NCI-H2171 treated with DMSO at 0.1 percent for 48 hours (cell line): Measurements from ENCODE around the gene PRSS8.
"Not testable (repeated sequence)": the region's sequence is repeated elsewhere in the genome, so short reads cannot be mapped to it uniquely, and the experiment has no call there.

ENCODE experiments used
- DNase-seq: peaks from one replicate; lab custom pipeline; 2025; lab: John Stamatoyannopoulos, UW

The PRSS8 gene

GRCh38 chr16:31135535-31136286 lies at the start of gene PRSS8:
PRSS8 (minus strand) TSS chr16:31135727; CDS start chr16:31135498, 229 bp downstream.
- DNase-seq, result peak; percentile 29

GRCh38 chr16:31184888-31185287 lies 49.4 kb upstream of the PRSS8 start:
- DNase-seq, result no peak

- DNase-seq, result no peak
Measured at GRCh38 chr16:31183432-31184428, 48.2 kb upstream of the PRSS8 start.

- no peak for DNase-seq
Measured at GRCh38 chr16:31182391-31182790, 46.9 kb upstream of the PRSS8 start.

- DNase-seq, result peak; percentile 13
Measured at GRCh38 chr16:31181102-31181830, 45.7 kb upstream of the PRSS8 start.

- DNase-seq, result peak; percentile 87
Measured at GRCh38 chr16:31179747-31180459, 44.4 kb upstream of the PRSS8 start, which contains the start of gene FUS. FUS (plus strand) TSS chr16:31180139; CDS start chr16:31180215, 76 bp downstream.

GRCh38 chr16:31179219-31179746 lies 43.8 kb upstream of the PRSS8 start:
- DNase-seq, result no peak

GRCh38 chr16:31177136-31177535 lies 41.6 kb upstream of the PRSS8 start:
- DNase-seq, result no peak

GRCh38 chr16:31170048-31170447 lies 34.5 kb upstream of the PRSS8 start:
- not testable (repeated sequence) for DNase-seq

- no peak for DNase-seq
Measured at GRCh38 chr16:31168848-31169247, 33.3 kb upstream of the PRSS8 start.

- DNase-seq, result no peak
Measured at GRCh38 chr16:31167315-31167714, 31.8 kb upstream of the PRSS8 start.

- no peak for DNase-seq
Measured at GRCh38 chr16:31157136-31157535, 21.6 kb upstream of the PRSS8 start.

GRCh38 chr16:31150976-31151375 lies 15.4 kb upstream of the PRSS8 start:
- DNase-seq, result not testable (repeated sequence)

- no peak for DNase-seq
Measured at GRCh38 chr16:31149894-31150890, 14.7 kb upstream of the PRSS8 start, which contains the start of gene PRSS36. PRSS36 (minus strand) TSS chr16:31150066; CDS start chr16:31150035, 31 bp downstream.

- no peak for DNase-seq
Measured at GRCh38 chr16:31149332-31149731, 13.8 kb upstream of the PRSS8 start.

- DNase-seq, result no peak
Measured at GRCh38 chr16:31148896-31149295, 13.4 kb upstream of the PRSS8 start.

GRCh38 chr16:31148281-31148728 lies 12.8 kb upstream of the PRSS8 start:
- no peak for DNase-seq

- DNase-seq, result no peak
Measured at GRCh38 chr16:31147574-31147973, 12.0 kb upstream of the PRSS8 start.

GRCh38 chr16:31145398-31145990 lies 10.0 kb upstream of the PRSS8 start:
- DNase-seq, result no peak
